Type B pancreatic cell (in vitro differentiated cells): ENCODE measurements around the gene LDLRAD3. TPM values are rescaled to one million over a fixed set of nuclear protein-coding genes. Genes with fewer than 3 reads are reported as not detected.
"Not testable (repeated sequence)": the region's sequence is repeated elsewhere in the genome, so short reads cannot be mapped to it uniquely, and the experiment has no call there.

Experiments used
- DNase-seq: peaks from one replicate; pipeline ENCODE4 v3.0.0; 2021; ENCODE audit warnings: mixed read lengths; ENCODE audit not compliant: unreplicated experiment; ENCODE audit errors: extremely low spot score
- H3K27ac Mint-ChIP-seq: 2 replicates; pipeline ENCODE4 v1.8.0; 2021; ENCODE audit warnings: mild to moderate bottlenecking, mixed read lengths
- H3K27me3 Mint-ChIP-seq: 2 replicates; pipeline ENCODE4 v1.8.0; 2021; ENCODE audit warnings: mixed read lengths
- H3K36me3 Mint-ChIP-seq: 2 replicates; pipeline ENCODE4 v1.8.0; 2021; ENCODE audit warnings: mixed read lengths
- H3K4me1 Mint-ChIP-seq: one replicate; pipeline ENCODE4 v1.8.0; 2021; ENCODE audit warnings: mixed read lengths; ENCODE audit not compliant: unreplicated experiment
- H3K4me3 Mint-ChIP-seq: 2 replicates; pipeline ENCODE4 v1.8.0; 2021; ENCODE audit warnings: mild to moderate bottlenecking, mixed read lengths
- H3K9me3 Mint-ChIP-seq: 2 replicates; pipeline ENCODE4 v1.8.0; 2021; ENCODE audit warnings: mixed read lengths
- total RNA-seq: library from RNA; stranded (reverse); gene quantifications from 2 replicates; pipeline ENCODE4 v1.2.1, GENCODE V29; 2021; ENCODE audit warnings: low replicate concordance
- TF ChIP-seq, protein P1 (sequence below): fragments of 200-600 bp; sonication (generic); conservative IDR thresholded peaks from 2 replicates; pipeline ENCODE4 v1.5.0; 2021; ENCODE audit warnings: antibody characterized with exemption, mild to moderate bottlenecking

LDLRAD3 gene
- total RNA-seq, 1 donor from 2014 or later: 20.7 TPM

- Mint-ChIP-seq H3K27ac (no peak overlapping the region), H3K4me1 (no peaks in the 10 kb centered on the region), H3K9me3 (no peaks in the 10 kb centered on the region), H3K4me3 (no peak overlapping the region), H3K36me3 (no peaks in the 10 kb centered on the region), H3K27me3 (peaks cover 6% of the 10 kb centered on the region)
- DNase-seq: no peak
- TF ChIP-seq, protein P1, sequence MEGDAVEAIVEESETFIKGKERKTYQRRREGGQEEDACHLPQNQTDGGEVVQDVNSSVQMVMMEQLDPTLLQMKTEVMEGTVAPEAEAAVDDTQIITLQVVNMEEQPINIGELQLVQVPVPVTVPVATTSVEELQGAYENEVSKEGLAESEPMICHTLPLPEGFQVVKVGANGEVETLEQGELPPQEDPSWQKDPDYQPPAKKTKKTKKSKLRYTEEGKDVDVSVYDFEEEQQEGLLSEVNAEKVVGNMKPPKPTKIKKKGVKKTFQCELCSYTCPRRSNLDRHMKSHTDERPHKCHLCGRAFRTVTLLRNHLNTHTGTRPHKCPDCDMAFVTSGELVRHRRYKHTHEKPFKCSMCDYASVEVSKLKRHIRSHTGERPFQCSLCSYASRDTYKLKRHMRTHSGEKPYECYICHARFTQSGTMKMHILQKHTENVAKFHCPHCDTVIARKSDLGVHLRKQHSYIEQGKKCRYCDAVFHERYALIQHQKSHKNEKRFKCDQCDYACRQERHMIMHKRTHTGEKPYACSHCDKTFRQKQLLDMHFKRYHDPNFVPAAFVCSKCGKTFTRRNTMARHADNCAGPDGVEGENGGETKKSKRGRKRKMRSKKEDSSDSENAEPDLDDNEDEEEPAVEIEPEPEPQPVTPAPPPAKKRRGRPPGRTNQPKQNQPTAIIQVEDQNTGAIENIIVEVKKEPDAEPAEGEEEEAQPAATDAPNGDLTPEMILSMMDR: no peak
Measured at GRCh38 chr11:35911616-35912165, 32.2 kb upstream of the LDLRAD3 start.

- not testable (repeated sequence) for H3K27ac Mint-ChIP-seq, H3K9me3 Mint-ChIP-seq, H3K4me1 Mint-ChIP-seq, H3K36me3 Mint-ChIP-seq, H3K27me3 Mint-ChIP-seq, H3K4me3 Mint-ChIP-seq, DNase-seq
Measured at GRCh38 chr11:35912436-35912835, 31.4 kb upstream of the LDLRAD3 start.

DNA sequence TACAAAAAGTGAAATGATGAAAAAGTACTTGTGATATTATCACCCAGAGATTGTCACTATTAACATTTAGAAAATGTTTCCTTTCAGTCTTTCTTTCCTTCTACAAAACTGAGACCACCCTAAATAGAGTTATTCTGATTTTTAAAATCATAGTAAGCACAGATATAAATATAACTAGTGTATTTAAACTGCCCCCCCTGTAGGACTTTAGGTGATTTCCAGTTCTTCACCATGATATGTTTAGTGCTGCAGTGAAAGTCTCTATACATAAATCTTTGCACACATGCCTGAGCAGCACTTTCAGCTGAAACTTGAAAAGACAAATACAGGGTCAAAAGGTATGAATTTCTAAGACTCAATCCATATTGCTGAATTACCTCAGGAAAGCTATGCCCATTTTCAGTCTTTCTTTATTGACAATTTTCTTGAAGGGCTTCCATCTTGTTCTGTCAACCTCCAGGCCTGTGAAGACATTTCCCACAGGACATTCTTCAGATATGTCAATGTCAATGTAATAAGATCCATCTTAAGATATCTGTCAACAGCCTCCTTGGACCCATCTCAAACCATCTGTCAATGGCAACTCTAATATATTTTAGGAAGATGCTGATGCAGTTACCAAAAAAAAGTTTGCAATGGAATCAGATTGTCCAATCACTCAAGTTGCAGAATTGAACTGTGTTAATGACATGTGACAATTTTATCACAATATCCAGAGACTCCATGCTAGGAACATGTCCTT lies 30.8 kb upstream of the LDLRAD3 start:
- TF ChIP-seq, protein P1: no peak
- Mint-ChIP-seq H3K9me3 (no peaks in the 10 kb centered on the region), H3K27me3 (peaks cover 14% of the 10 kb centered on the region), H3K27ac (no peak overlapping the region), H3K4me1 (no peaks in the 10 kb centered on the region), H3K36me3 (no peaks in the 10 kb centered on the region), H3K4me3 (no peak overlapping the region)
- no peak for DNase-seq

DNA sequence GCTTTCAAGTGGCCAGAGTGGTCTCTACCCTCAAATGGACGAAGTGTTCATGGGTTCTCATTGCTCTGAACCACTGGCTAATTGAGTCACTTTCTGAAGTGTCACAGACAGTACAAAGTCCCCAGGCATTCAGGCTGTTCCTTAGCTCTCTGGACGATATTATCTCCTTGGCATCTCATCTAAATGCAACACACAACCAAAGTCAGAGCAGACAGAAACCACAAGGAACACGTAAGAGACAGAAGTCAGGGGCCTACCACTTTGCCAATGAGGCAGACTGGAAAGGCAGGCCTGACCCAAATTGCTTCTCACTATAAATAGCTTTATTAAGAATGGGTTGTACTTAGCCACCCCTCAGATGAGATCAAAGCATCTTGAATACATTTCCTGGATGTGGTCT lies 29.0 kb upstream of the LDLRAD3 start:
- no peak for DNase-seq

DNA sequence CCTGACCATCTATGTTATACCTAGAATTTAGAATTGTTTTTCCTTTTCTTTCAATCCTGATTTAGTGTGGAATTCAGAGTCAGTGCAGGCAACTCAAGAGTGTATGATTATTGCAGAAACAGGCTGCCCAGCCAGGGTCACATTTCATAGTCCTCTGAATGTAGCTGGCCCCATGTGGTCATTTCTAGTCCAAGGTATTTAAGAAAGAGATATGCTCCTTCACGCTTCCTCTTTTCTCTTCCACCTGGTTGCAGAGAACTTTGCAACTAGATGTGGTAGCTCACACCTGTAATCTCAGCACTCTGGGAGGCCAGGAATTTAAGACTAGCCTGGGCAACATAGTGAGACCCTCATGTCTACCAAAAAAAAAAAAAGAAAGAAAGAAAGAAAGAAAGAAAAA lies 27.6 kb upstream of the LDLRAD3 start:
- no peak for DNase-seq
- Mint-ChIP-seq H3K4me1 (peaks cover 4% of the 10 kb centered on the region), H3K27me3 (peaks cover 14% of the 10 kb centered on the region), H3K4me3 (no peak overlapping the region), H3K27ac (no peak overlapping the region), H3K36me3 (no peaks in the 10 kb centered on the region), H3K9me3 (no peaks in the 10 kb centered on the region)
- TF ChIP-seq, protein P1: no peak

More for the DNA sequence above, 29.0 kb upstream of the LDLRAD3 start:
- H3K36me3 Mint-ChIP-seq: no peaks in the 10 kb centered on the region
- peaks cover 14% of the 10 kb centered on the region for H3K27me3 Mint-ChIP-seq
- H3K9me3 Mint-ChIP-seq: no peaks in the 10 kb centered on the region
- H3K27ac Mint-ChIP-seq: no peak overlapping the region
- H3K4me3 Mint-ChIP-seq: no peak overlapping the region
- TF ChIP-seq, protein P1: no peak
- peaks cover 4% of the 10 kb centered on the region for H3K4me1 Mint-ChIP-seq

DNA sequence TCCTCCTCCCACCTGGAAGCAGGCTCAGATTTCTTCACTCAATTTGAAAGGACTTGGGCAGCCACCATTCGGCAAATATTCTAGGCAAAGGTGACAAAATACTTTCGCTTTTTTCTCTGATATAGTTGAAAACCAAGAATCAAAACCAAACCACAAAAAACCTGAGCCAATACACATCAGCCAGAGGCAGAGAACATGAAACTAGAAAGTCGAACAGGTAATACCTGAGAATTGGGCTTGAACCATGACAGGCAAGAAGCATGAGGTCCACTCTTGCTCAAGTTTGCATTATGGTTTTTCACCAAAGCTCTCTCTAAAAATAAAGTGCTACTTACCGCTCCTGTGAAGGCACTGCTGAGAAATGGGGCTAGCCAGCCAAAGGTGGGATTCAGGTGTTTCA lies 26.2 kb upstream of the LDLRAD3 start:
- Mint-ChIP-seq H3K4me3 (no peak overlapping the region), H3K36me3 (no peaks in the 10 kb centered on the region), H3K27ac (no peak overlapping the region), H3K27me3 (peaks cover 14% of the 10 kb centered on the region), H3K9me3 (no peaks in the 10 kb centered on the region), H3K4me1 (peaks cover 4% of the 10 kb centered on the region)
- no peak for DNase-seq
- TF ChIP-seq, protein P1: no peak
